HEK293 (cell line): ENCODE measurements around the gene TBX4.

Experiments
- CTCF ChIA-PET: fragments of 350-600 bp; formaldehyde crosslinking; extraction: SDS; loops from one replicate; lab custom pipeline; 2021; ENCODE audit warnings: antibody characterized with exemption; lab: Yijun Ruan, JAX
- POLR2A ChIA-PET: fragments of 300-600 bp; formaldehyde crosslinking; extraction: SDS; loops from one replicate; lab custom pipeline; 2020; ENCODE audit warnings: antibody characterized with exemption, inconsistent platforms; lab: Yijun Ruan, JAX
- H3K27ac ChIP-seq: fragments of 200-500 bp; sonication (Bioruptor generic); 2 replicates; pipeline ENCODE4 v1.5.1; 2014; ENCODE audit warnings: low read depth, low read length, control low read depth, inconsistent platforms; ENCODE audit errors: extremely low read depth
- H3K36me3 ChIP-seq, 2 experiments: fragments of 200-500 bp in 1 of 2; sonication (Bioruptor generic) in 1 of 2; 1 replicate in 1 of 2; 2 replicates in 1 of 2; pipeline ENCODE4 v1.5.1; 2014 to 2017; ENCODE audit warnings: inconsistent platforms in 2 of 2, low read length in 2 of 2; ENCODE audit not compliant: control insufficient read depth in 2 of 2, insufficient read depth in 1 of 2
- H3K4me1 ChIP-seq: fragments of 200-500 bp; sonication (Bioruptor generic); 2 replicates; pipeline ENCODE4 v1.5.1; 2014; ENCODE audit warnings: mild to moderate bottlenecking, low read length, inconsistent platforms; ENCODE audit not compliant: control insufficient read depth, insufficient read depth
- H3K4me3 ChIP-seq: 2 replicates; pipeline ENCODE4 v1.5.1; 2011; ENCODE audit warnings: low read depth, mild to moderate bottlenecking, control low read depth, low read length, moderate library complexity
- H3K9me3 ChIP-seq: fragments of 200-500 bp; sonication (Bioruptor generic); 2 replicates; pipeline ENCODE4 v1.5.1; 2014; ENCODE audit warnings: low read depth, low read length, inconsistent platforms; ENCODE audit not compliant: control insufficient read depth, insufficient read depth
- KLF9 ChIP-seq: fragments of 450-650 bp; formaldehyde crosslinking; IDR thresholded peaks from 2 replicates; pipeline ENCODE4 v1.5.1; 2016; ENCODE audit warnings: missing biosample characterization, missing genetic modification characterization, low read depth
- PRDM6 ChIP-seq: fragments of 450-650 bp; formaldehyde crosslinking; IDR thresholded peaks from 2 replicates; pipeline ENCODE4 v1.5.1; 2017; ENCODE audit warnings: missing biosample characterization, missing genetic modification characterization
- SCRT2 ChIP-seq: fragments of 450-650 bp; formaldehyde crosslinking; IDR thresholded peaks from 2 replicates; pipeline ENCODE4 v1.5.1; 2016; ENCODE audit warnings: missing biosample characterization, missing genetic modification characterization
- TSHZ1 ChIP-seq: fragments of 450-650 bp; formaldehyde crosslinking; IDR thresholded peaks from 2 replicates; pipeline ENCODE4 v1.5.1; 2016; ENCODE audit warnings: missing biosample characterization, missing genetic modification characterization, borderline replicate concordance
- ZBTB1 ChIP-seq: fragments of 450-650 bp; formaldehyde crosslinking; IDR thresholded peaks from 2 replicates; pipeline ENCODE4 v1.5.1; 2016; ENCODE audit warnings: missing biosample characterization, missing genetic modification characterization
- ZBTB44 ChIP-seq: fragments of 450-650 bp; IDR thresholded peaks from 2 replicates; pipeline ENCODE4 v1.5.1; 2018; ENCODE audit warnings: missing biosample characterization, mild to moderate bottlenecking, missing genetic modification characterization
- ZBTB7A ChIP-seq: fragments of 450-650 bp; formaldehyde crosslinking; IDR thresholded peaks from 2 replicates; pipeline ENCODE4 v1.5.1; 2016; ENCODE audit warnings: low read depth, missing biosample characterization, missing genetic modification characterization
- ZNF155 ChIP-seq: fragments of 450-650 bp; formaldehyde crosslinking; IDR thresholded peaks from 2 replicates; pipeline ENCODE4 v1.5.1; 2016; ENCODE audit warnings: missing biosample characterization, missing genetic modification characterization
- ZNF174 ChIP-seq: fragments of 450-650 bp; formaldehyde crosslinking; IDR thresholded peaks from 2 replicates; pipeline ENCODE4 v1.5.0; 2017; ENCODE audit warnings: missing biosample characterization, mild to moderate bottlenecking, missing genetic modification characterization
- ZNF311 ChIP-seq: fragments of 450-650 bp; formaldehyde crosslinking; IDR thresholded peaks from 2 replicates; pipeline ENCODE4 v1.5.1; 2017; ENCODE audit warnings: missing biosample characterization, missing genetic modification characterization, borderline replicate concordance
- ZNF473 ChIP-seq: fragments of 450-650 bp; formaldehyde crosslinking; IDR thresholded peaks from 2 replicates; pipeline ENCODE4 v1.5.1; 2017; ENCODE audit warnings: missing biosample characterization, missing genetic modification characterization
- ZNF747 ChIP-seq: fragments of 450-650 bp; formaldehyde crosslinking; IDR thresholded peaks from 2 replicates; pipeline ENCODE4 v1.5.1; 2016; ENCODE audit warnings: missing biosample characterization, missing genetic modification characterization

The TBX4 gene

GRCh38 chr17:61411011-61411260, 41.3 kb upstream of the TBX4 start:
- Histone ChIP-seq H3K27ac (no peak overlapping the region), H3K9me3 (no peaks in the 10 kb centered on the region), H3K4me3 (no peak overlapping the region), H3K4me1 (peaks cover 4% of the 10 kb centered on the region), H3K36me3 (peaks cover 0 to 29% of the 10 kb centered on the region in 2 experiments; a peak in 1 of 3 replicates)
- ChIA-PET POLR2A (interaction anchor here (2.7 kb wide), 1 partner anchor 11 kb away, joined by 18 read pairs; the partner anchor contains the start of gene TBX2), CTCF (interaction anchor here (3.2 kb wide), 1 partner anchor 690 kb away, joined by 9 read pairs; no protein-coding TSS in a partner anchor)
- no peak for TF ChIP-seq TSHZ1 (tag by site-specific recombination)
- no peak for TF ChIP-seq ZNF473
- no peak for TF ChIP-seq ZNF174 (tag by site-specific recombination)
- TF ChIP-seq ZNF311 (tag by site-specific recombination): no peak
- TF ChIP-seq SCRT2: no peak
- no peak for TF ChIP-seq ZNF747 (tag by site-specific recombination)
- TF ChIP-seq PRDM6 (tag by site-specific recombination): no peak
- TF ChIP-seq KLF9 (tag by site-specific recombination): no peak
- no peak for TF ChIP-seq ZBTB44 (tag by site-specific recombination)
- TF ChIP-seq ZNF155 (tag by site-specific recombination): no peak

- Histone ChIP-seq H3K36me3 (peaks cover 0 to 23% of the 10 kb centered on the region in 2 experiments; a peak in 1 of 3 replicates), H3K9me3 (no peaks in the 10 kb centered on the region), H3K27ac (peak overlapping the region; percentile 72), H3K4me3 (peak overlapping the region; percentile 46), H3K4me1 (peaks cover 4% of the 10 kb centered on the region)
- 0 out of 2 replicates have a peak, but pooled peaks have one; percentile 11 for TF ChIP-seq ZBTB7A (tag by site-specific recombination)
- TF ChIP-seq ZBTB1 (tag by site-specific recombination): no peak
- ChIA-PET CTCF (interaction anchor here (0.6 to 5.1 kb wide), 61 partner anchors 8 to 1173 kb away, joined by 3 to 38 read pairs (median 4); partner anchors contain the start of gene TBX2), POLR2A (interaction anchor here (0.7 to 3.1 kb wide), 5 partner anchors 12 to 734 kb away, joined by 3 to 29 read pairs (median 3); partner anchors contain the start of genes BCAS3 and TBX2)
Observed at GRCh38 chr17:61411261-61412142, 40.7 kb upstream of the TBX4 start.
